Mesenchymal stem cell (in vitro differentiated cells and primary cell): ENCODE data around the gene FAM89B.
A peak's percentile ranks its signal among the peaks of the same experiment; 100 is the strongest.

ENCODE experiments used
- DNase-seq: peaks from one replicate; pipeline ENCODE4 v3.0.0-alpha.2; 2013
- H2AFZ ChIP-seq: one replicate; pipeline ENCODE4 v1.6.1; 2013; ENCODE audit warnings: low read depth, mild to moderate bottlenecking, control low read depth, inconsistent platforms, low read length, moderate library complexity
- H2AK5ac ChIP-seq: 2 replicates; pipeline ENCODE4 v1.6.1; 2013; ENCODE audit warnings: low read length, moderate library complexity, mild to moderate bottlenecking, inconsistent platforms; ENCODE audit not compliant: severe bottlenecking
- H2BK120ac ChIP-seq: one replicate; pipeline ENCODE4 v1.6.1; 2013; ENCODE audit warnings: low read depth, mild to moderate bottlenecking, inconsistent platforms, low read length, moderate library complexity
- H2BK12ac ChIP-seq, 2 experiments: one replicate each; pipeline ENCODE4 v1.6.1; 2013; ENCODE audit warnings: inconsistent platforms in 2 of 2, low read length in 2 of 2, mild to moderate bottlenecking in 2 of 2, moderate library complexity in 2 of 2, control low read depth in 1 of 2
- H2BK15ac ChIP-seq: one replicate; pipeline ENCODE4 v1.6.1; 2013; ENCODE audit warnings: mild to moderate bottlenecking, low read depth, inconsistent platforms; ENCODE audit not compliant: poor library complexity, severe bottlenecking
- H2BK5ac ChIP-seq: 2 replicates; pipeline ENCODE4 v1.6.1; 2013; ENCODE audit warnings: low read depth, mild to moderate bottlenecking, low read length, control low read depth, inconsistent platforms; ENCODE audit not compliant: poor library complexity, severe bottlenecking
- H3K14ac ChIP-seq, 2 experiments: one replicate each; pipeline ENCODE4 v1.6.1; 2013; ENCODE audit warnings: inconsistent platforms in 2 of 2, low read length in 2 of 2, control low read depth in 1 of 2, mild to moderate bottlenecking in 1 of 2, moderate library complexity in 1 of 2
- H3K18ac ChIP-seq, 2 experiments: one replicate each; pipeline ENCODE4 v1.6.1; 2013; ENCODE audit warnings: inconsistent platforms in 2 of 2, low read length in 2 of 2, control low read depth in 1 of 2, low read depth in 1 of 2, mild to moderate bottlenecking in 1 of 2
- H3K23ac ChIP-seq, 2 experiments: one replicate each; pipeline ENCODE4 v1.6.1; 2013; ENCODE audit warnings: inconsistent platforms in 2 of 2, low read length in 2 of 2, mild to moderate bottlenecking in 2 of 2, moderate library complexity in 2 of 2, control low read depth in 1 of 2
- H3K27ac ChIP-seq: 2 replicates; pipeline ENCODE4 v1.5.1; 2013; ENCODE audit warnings: mild to moderate bottlenecking, moderate library complexity, low read length, control low read depth, inconsistent platforms; ENCODE audit not compliant: poor library complexity, severe bottlenecking
- H3K27me3 ChIP-seq, 2 experiments: 2 replicates each; pipeline versions ENCODE4 v1.6.1 to v1.7.0; 2013; ENCODE audit warnings: low read length in 2 of 2, mild to moderate bottlenecking in 2 of 2, moderate library complexity in 2 of 2, control low read depth in 1 of 2, inconsistent platforms in 1 of 2; ENCODE audit not compliant: control insufficient read depth in 1 of 2, insufficient read depth in 1 of 2
- H3K36me3 ChIP-seq, 2 experiments: 2 replicates each; pipeline versions ENCODE4 v1.6.1 to v1.7.0; 2013; ENCODE audit warnings: low read length in 2 of 2, control low read depth in 1 of 2, inconsistent platforms in 1 of 2, low read depth in 1 of 2, mild to moderate bottlenecking in 1 of 2; ENCODE audit not compliant: insufficient read depth in 2 of 2, control insufficient read depth in 1 of 2
- H3K4ac ChIP-seq, 2 experiments: one replicate each; pipeline ENCODE4 v1.6.1; 2013; ENCODE audit warnings: inconsistent platforms in 2 of 2, low read length in 2 of 2, mild to moderate bottlenecking in 2 of 2, moderate library complexity in 2 of 2, control low read depth in 1 of 2, low read depth in 1 of 2
- H3K4me1 ChIP-seq: 2 replicates; pipeline ENCODE4 v1.6.1; 2013; ENCODE audit warnings: low read depth, low read length, control low read depth; ENCODE audit not compliant: control insufficient read depth, insufficient read depth
- H3K4me2 ChIP-seq: 2 replicates; pipeline ENCODE4 v1.6.1; 2013; ENCODE audit warnings: low read length, mild to moderate bottlenecking, inconsistent platforms; ENCODE audit not compliant: poor library complexity, severe bottlenecking
- H3K4me3 ChIP-seq, 2 experiments: 2 replicates each; pipeline versions ENCODE4 v1.5.1 to v1.7.0; 2013; ENCODE audit warnings: low read length in 2 of 2, mild to moderate bottlenecking in 2 of 2, control low read depth in 1 of 2, low read depth in 1 of 2; ENCODE audit not compliant: insufficient read depth in 1 of 2
- H3K79me1 ChIP-seq: replicated peaks from 2 replicates; pipeline ENCODE4 v1.6.1; 2013; ENCODE audit warnings: mild to moderate bottlenecking, control low read depth, low read length, inconsistent platforms; ENCODE audit not compliant: poor library complexity, severe bottlenecking
- H3K9ac ChIP-seq: 2 replicates; pipeline ENCODE4 v1.7.0; 2013; ENCODE audit warnings: mild to moderate bottlenecking, low read length, moderate library complexity
- H3K9me3 ChIP-seq: 2 replicates; pipeline ENCODE4 v1.7.0; 2013; ENCODE audit warnings: mild to moderate bottlenecking, low read length; ENCODE audit not compliant: control insufficient read depth
- H4K8ac ChIP-seq: one replicate; pipeline ENCODE4 v1.6.1; 2013; ENCODE audit warnings: inconsistent platforms, mild to moderate bottlenecking, low read length, moderate library complexity
- H4K91ac ChIP-seq: one replicate; pipeline ENCODE4 v1.6.1; 2013; ENCODE audit warnings: mild to moderate bottlenecking, low read length, inconsistent platforms
- WGBS: methylation state at CpG from one replicate; pipeline ENCODE4 v1.1.7; 2013; ENCODE audit warnings: mixed read lengths; 5-methylcytosine and 5-hydroxymethylcytosine counted together

Gene FAM89B

GRCh38 chr11:65583589-65583988 lies 11.3 kb downstream of the FAM89B start:
- no peaks in the 10 kb centered on the region for H3K9me3 ChIP-seq
- H2BK12ac ChIP-seq: no peak overlapping the region
- H3K4ac ChIP-seq: no peak overlapping the region
- no peak overlapping the region for H3K9ac ChIP-seq
- H3K4me2 ChIP-seq: no peak overlapping the region
- no peak overlapping the region for H4K91ac ChIP-seq
- no peak overlapping the region for H2BK5ac ChIP-seq
- no peak overlapping the region for H2AFZ ChIP-seq
- H2BK15ac ChIP-seq: peak overlapping the region; percentile 84
- H3K4me1 ChIP-seq: peaks cover 14% of the 10 kb centered on the region
- no peak overlapping the region for H3K18ac ChIP-seq
- no peak overlapping the region for H3K14ac ChIP-seq
- H3K36me3 ChIP-seq: peaks cover 68 to 69% of the 10 kb centered on the region in 2 experiments
- no peak overlapping the region for H2AK5ac ChIP-seq
- H3K79me1 ChIP-seq: peaks cover 25% of the 10 kb centered on the region
- H4K8ac ChIP-seq: no peak overlapping the region
- no peak for DNase-seq
- WGBS: 79% methylated on average over 2 of the region's 10 CpGs
- no peak overlapping the region for H3K23ac ChIP-seq
- no peaks in the 10 kb centered on the region for H3K27me3 ChIP-seq
- no peak overlapping the region for H3K27ac ChIP-seq
- H3K4me3 ChIP-seq: no peak overlapping the region
- no peak overlapping the region for H2BK120ac ChIP-seq

GRCh38 chr11:65584106-65584505 lies 11.8 kb downstream of the FAM89B start:
- Histone ChIP-seq H3K79me1 (peaks cover 20% of the 10 kb centered on the region), H2BK12ac (no peak overlapping the region), H3K4me1 (peaks cover 17% of the 10 kb centered on the region), H2AFZ (no peak overlapping the region), H2AK5ac (no peak overlapping the region), H3K9ac (no peak overlapping the region), H2BK15ac (no peak overlapping the region), H3K27ac (no peak overlapping the region), H4K8ac (no peak overlapping the region), H3K9me3 (no peaks in the 10 kb centered on the region), H2BK120ac (no peak overlapping the region), H4K91ac (no peak overlapping the region), H2BK5ac (no peak overlapping the region), H3K23ac (no peak overlapping the region), H3K27me3 (no peaks in the 10 kb centered on the region), H3K4me3 (no peak overlapping the region), H3K36me3 (peaks cover 67 to 68% of the 10 kb centered on the region in 2 experiments), H3K18ac (no peak overlapping the region), H3K14ac (peak overlapping the region in 1 of 2 experiments; percentile 35), H3K4me2 (no peak overlapping the region), H3K4ac (no peak overlapping the region)
- WGBS: 92% methylated on average over 7 of the region's 8 CpGs
- no peak for DNase-seq

DNA sequence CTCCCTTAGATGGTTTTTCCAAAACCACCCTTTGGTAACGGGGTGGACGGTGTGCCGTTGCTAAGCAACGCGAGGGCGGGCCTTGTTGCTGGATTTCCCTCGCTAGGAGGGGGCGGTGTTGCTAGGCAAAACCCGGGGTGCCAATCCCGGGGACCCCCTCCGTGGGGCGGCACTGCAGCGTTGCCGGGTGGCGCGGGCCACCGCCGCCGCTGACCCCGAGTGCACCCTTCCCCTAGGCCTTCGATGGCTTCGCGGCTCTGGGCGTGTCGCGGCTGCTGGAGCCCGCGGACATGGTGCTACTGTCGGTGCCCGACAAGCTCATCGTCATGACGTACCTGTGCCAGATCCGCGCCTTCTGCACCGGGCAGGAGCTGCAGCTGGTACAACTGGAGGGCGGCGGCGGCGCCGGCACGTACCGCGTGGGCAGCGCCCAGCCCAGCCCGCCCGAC lies 12.4 kb downstream of the FAM89B start:
- Histone ChIP-seq H2BK12ac (no peak overlapping the region), H3K4me2 (no peak overlapping the region), H4K8ac (peak overlapping the region; percentile 7), H3K36me3 (peaks cover 62 to 67% of the 10 kb centered on the region in 2 experiments), H3K9ac (no peak overlapping the region), H3K27ac (no peak overlapping the region), H3K23ac (no peak overlapping the region), H2BK5ac (no peak overlapping the region), H4K91ac (peak overlapping the region; percentile 63), H3K4ac (no peak overlapping the region), H3K4me1 (peaks cover 19% of the 10 kb centered on the region), H3K14ac (no peak overlapping the region), H3K9me3 (no peaks in the 10 kb centered on the region), H2BK15ac (no peak overlapping the region), H2AFZ (no peak overlapping the region), H2AK5ac (no peak overlapping the region), H3K79me1 (peaks cover 20% of the 10 kb centered on the region), H3K4me3 (no peak overlapping the region), H3K27me3 (no peaks in the 10 kb centered on the region), H2BK120ac (no peak overlapping the region), H3K18ac (no peak overlapping the region)
- DNase-seq: peak; percentile 33
- 54% methylated on average over 31 of the region's 46 CpGs for WGBS

DNA sequence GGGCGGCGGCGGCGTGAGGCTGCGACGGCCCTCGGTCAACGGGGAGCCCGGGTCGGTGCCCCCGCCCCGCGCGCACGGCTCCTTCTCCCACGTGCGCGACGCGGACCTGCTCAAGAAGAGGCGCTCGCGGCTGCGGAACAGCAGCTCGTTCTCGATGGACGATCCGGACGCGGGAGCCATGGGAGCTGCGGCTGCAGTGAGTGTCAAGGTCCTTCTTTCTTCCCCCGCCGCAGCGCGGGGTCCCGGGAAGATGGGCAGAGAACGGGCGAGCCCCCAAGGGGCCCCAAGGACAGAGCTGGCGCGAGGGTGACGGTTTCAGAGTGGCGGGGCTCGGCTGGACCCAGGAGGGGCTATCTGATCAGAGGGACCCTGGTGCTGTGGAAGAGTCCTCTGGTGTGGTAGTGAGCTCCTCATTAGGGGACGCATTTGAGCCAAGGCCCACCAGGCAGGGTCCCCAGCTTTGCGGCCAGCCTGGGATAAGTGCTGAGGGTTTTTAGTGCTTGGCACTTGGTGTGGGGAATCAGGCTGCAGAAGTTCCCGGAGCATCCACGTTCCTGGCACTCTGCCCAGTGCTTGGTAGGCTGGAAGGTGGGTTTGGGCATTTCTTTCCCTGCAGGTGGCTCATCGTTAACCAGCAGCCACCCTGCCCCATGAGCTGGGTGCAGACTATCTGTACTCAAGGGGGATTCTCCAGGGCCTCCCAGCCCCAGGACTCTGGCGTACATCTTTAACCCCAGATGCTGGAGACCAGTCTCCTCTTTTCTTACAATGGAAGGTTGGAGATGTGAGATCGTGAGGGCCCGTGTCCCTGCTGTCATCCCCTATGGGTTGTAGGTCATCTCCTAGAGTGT lies 13.3 kb downstream of the FAM89B start:
- H4K91ac ChIP-seq: no peak overlapping the region
- H3K18ac ChIP-seq: no peak overlapping the region
- H3K4me1 ChIP-seq: peaks cover 26% of the 10 kb centered on the region
- H3K27me3 ChIP-seq: no peaks in the 10 kb centered on the region
- no peak overlapping the region for H3K23ac ChIP-seq
- no peak overlapping the region for H2BK5ac ChIP-seq
- H3K27ac ChIP-seq: no peak overlapping the region
- no peak overlapping the region for H2BK12ac ChIP-seq
- no peak overlapping the region for H3K9ac ChIP-seq
- DNase-seq: no peak
- H3K4ac ChIP-seq: no peak overlapping the region
- H2BK120ac ChIP-seq: no peak overlapping the region
- no peak overlapping the region for H3K4me2 ChIP-seq
- peaks cover 62 to 65% of the 10 kb centered on the region in 2 experiments for H3K36me3 ChIP-seq
- no peaks in the 10 kb centered on the region for H3K9me3 ChIP-seq
- no peak overlapping the region for H2AFZ ChIP-seq
- no peak overlapping the region for H2BK15ac ChIP-seq
- WGBS: 81% methylated on average over 50 of the region's 51 CpGs
- peaks cover 17% of the 10 kb centered on the region for H3K79me1 ChIP-seq
- H2AK5ac ChIP-seq: no peak overlapping the region
- no peak overlapping the region for H3K4me3 ChIP-seq
- H4K8ac ChIP-seq: no peak overlapping the region
- no peak overlapping the region for H3K14ac ChIP-seq
